Stimulated activated CD8-positive, alpha-beta memory T cell treated with anti-CD3 and anti-CD28 coated beads, Interleukin-4, amount 100 ng/mL, for 24 hours (primary cell): ENCODE measurements around the gene SNAI3.

Experiments used
- DNase-seq: peaks from one replicate; pipeline ENCODE4 v3.0.0-alpha.2; 2020; ENCODE audit warnings: low read depth

SNAI3 gene

DNA sequence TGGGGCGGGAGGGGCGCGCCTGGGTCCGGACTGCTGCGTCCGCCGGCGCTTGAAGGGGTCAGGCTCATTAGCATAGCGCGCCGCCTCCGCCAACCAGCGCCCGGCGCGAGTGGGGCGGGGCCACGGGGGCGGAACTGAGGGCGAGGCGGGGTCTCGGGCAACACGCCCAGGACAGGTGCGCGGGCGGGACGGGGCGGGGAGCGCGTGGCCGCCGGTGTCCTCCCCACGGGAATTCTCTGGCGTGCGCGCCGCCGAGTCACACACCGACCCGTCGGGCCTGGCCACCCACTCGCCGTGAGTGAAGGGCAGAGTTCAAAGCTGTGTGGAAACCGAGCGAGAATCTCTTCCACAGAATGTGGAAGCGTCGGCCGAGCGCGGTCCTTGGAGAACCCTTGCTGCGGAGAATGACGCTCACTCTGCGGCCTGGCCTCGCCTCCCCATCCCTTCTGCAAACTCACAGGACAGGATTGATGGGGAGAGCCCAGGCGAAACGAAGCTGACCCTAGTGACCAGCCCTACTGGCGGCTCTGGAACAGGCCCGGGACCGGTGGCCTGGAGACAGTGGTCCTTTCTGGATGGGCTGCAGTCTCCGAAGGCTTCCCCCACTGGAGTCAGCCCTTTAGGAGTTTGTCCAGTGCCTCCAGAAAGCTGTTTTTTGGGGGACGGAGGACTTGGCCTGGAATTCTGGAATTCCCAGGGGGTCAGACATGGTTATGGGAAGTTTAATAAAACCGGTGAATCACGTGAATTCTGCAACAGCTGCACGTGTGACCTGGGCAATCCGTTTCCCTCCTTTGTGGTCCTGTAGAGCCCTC, at the start of gene SNAI3:
SNAI3 (minus strand) TSS at position 69 of the 815 bp plus-strand sequence. CDS start 101 bp downstream, outside the sequence.
- peak; percentile 80 for DNase-seq

DNA sequence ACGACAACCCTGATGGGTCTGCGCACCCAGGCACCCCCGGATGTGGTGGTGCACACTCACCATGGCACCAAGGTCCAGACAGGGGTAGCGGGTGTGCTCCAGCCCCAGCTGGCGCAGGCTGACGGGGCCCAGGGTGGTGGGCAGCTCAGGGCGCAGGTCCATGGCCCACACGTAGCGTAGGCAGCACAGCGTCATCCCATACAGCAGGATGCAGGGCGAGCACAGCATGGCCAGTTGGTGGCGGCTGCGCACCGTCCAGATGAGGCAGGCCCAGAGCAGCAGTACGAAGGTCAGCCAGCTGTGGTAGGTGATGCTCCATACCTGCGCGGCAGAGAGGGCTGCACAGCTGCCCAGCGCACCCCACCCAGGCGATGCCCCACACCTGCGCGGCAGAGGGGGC, 49.8 kb upstream of the SNAI3 start:
- no peak for DNase-seq

DNA sequence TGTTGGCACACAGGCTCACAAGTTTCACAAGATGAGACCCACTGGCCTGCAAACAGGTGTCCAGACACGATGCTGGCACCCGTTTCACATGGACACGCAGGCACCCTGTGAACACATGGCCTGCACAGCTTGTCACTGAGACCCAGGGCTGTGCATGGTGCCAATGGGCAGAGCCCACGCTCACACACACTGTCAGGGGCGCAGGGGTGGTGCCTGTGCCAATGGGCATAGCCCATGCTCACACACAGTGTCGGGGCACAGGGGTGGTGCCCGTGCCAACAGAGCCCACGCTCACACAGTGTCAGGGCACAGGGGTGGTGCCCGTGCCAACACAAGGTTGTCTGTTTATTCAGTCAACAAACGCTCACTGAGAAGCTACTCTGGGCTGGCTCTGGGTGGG, 49.3 kb upstream of the SNAI3 start:
- no peak for DNase-seq

DNA sequence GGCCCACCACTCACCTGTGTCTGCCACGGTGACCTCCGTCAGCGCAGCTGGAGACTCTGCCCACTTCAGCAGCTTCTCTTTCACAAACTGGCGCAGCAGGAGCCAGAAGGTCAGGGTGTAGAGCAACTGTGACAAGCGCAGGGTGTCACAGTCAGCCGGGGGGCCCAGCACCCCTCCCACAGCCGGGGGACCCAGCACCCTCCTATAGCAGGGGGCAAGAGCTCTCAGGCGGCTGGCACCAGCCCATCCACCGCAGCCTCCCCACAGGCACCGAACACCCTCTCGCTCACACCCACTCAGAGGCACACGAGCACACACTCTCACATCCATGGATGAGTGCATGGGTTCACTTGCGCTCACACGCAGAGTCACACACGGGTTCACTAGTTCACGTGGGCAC, 48.8 kb upstream of the SNAI3 start:
- no peak for DNase-seq

GRCh38 chr16:88734361-88734728, 48.0 kb upstream of the SNAI3 start:
- no peak for DNase-seq

- no peak for DNase-seq
Observed at GRCh38 chr16:88733630-88734360, 47.5 kb upstream of the SNAI3 start.

DNA sequence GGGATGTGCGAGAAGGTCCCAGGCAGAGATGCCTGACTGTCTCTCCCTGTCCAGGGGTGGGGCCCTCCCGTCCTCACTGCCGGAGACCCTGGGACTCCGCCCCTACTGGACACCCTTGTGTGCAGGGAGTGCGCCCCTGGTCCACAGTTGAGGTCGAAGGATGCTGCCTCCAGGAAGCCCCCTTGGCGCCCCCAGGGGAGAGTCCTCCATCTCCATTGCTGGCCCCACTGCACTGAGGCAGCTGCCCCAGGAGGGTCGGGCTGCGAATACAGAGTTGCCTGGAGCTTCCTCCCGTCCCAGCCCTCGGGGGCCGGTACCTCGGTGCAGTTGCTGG, 46.6 kb upstream of the SNAI3 start:
- DNase-seq = no peak

- no peak for DNase-seq
Observed at GRCh38 chr16:88732172-88732960, 46.1 kb upstream of the SNAI3 start.

DNA sequence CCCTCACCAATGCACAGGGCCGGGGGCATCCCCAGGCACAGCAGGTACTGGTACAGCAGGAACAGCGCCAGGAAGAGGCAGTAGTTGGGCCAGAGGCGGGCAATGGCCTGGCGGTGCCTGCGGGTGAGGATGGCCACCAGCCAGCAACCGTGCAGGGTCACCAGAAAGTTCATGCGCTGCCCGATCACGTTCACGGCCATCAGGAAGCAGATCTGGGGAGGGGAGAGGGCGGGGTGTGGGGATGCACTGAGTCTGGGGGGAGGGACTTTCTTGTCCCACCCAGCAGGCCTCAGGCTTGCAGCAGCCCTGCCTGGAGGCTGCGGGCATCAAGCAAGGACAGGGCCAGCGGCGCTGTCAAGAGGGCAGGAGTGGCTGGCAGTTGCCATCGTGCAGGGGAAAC, 45.4 kb upstream of the SNAI3 start:
- no peak for DNase-seq

GRCh38 chr16:88730632-88731607, 44.6 kb upstream of the SNAI3 start:
- no peak for DNase-seq

GRCh38 chr16:88727871-88728270, 41.6 kb upstream of the SNAI3 start:
- DNase-seq = no peak

DNA sequence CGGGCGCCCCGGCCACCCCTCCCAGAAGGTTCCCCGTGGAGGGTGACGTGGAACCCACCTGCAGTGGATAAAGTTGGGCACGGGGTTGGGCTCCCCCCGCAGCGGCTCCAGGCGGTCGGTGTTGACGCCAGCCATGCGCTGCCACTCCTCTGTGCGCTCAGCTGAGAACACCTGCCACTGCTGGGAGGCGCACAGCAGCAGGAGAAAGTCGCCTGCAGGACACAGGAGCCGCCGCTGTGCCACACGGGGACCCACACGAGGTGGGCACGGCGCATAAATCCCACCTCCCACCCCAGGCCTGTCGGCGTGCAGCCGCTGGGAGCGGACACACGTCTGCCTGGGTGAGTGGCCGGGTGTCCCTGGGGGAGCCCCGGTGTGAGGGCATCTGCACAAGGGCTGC, 40.7 kb upstream of the SNAI3 start:
- DNase-seq = no peak

DNA sequence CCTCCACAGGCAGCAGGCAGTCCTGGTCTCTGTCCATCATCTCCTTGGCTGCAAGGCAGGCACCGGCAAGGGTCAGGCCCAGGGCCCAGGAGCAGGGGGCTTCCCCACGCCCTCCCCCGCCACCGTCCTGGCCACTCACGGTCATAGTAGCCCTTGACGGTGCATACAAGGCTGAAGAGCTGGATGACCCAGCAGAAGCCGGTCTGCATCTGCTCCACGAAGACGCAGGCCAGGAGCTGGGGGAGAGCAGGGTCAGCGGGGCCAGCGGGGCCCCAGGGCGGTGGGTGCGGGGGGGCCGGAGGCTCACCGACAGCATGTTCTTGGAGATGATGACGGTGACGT, 40.1 kb upstream of the SNAI3 start:
- DNase-seq = no peak

DNA sequence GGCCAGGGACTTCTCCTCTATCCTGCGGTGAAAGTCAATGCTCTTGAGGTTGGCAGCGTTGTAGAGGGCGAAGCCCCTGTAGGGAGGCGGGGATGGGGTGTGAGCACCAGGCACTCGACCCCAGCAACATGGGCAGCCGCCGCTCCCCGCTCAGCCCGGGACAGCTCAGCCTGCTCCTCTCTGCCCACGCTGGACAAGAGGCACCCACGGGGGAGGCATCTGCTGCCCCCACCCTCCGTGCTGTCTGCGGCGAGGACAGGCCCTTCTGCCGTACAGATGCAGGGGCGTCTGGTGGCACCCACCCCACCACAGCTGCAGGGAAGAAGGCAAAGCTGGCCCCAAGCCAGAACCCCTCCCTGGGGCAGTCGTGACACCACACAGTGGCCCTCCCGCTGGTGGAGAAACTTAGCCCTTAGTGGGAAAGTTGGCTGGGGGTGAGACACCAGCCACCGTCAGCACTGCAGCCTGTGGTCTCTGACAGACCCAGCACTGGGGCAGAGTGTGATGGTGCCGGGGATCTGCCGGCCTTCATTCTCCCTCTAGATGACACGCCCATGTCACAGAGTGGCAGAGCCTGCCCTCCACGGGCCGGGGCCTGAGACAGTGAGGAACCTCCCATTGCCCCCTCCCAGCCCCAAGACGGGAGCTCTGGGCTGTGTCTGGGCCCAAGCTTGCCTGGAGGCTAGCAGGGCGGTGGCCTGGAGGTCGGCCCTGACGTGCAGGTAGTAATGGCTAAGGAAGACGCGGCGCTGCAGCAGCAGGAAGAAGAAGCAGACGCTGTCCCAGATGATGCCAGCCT, 39.5 kb upstream of the SNAI3 start:
- no peak for DNase-seq

GRCh38 chr16:88724855-88725555, 38.7 kb upstream of the SNAI3 start:
- DNase-seq = no peak

- DNase-seq = no peak
Observed at GRCh38 chr16:88723911-88724310, 37.6 kb upstream of the SNAI3 start.

DNA sequence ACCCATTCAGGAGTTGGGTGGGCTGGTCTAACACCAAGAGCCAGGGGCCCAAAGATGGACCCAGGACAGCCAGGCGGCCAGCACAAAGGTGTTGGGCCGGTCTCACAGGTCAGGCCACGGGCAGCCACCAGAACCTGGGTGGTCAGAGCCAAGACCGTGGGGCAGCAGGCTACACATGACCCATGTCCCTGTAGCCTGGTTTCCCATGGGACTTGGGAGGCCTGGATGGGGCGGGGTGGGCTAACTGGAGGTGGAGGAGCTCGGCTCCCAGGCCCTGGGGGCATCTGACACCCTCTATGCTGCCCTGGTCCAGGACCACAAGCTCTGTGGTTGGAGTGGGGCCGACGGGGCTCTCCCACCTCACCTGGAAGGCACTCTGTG, 37.2 kb upstream of the SNAI3 start:
- no peak for DNase-seq

GRCh38 chr16:88722784-88723506, 36.6 kb upstream of the SNAI3 start:
- no peak for DNase-seq
